ENCODE measurements around the gene LINGO3. TPM values are rescaled to one million over a fixed set of nuclear protein-coding genes. Genes with fewer than 3 reads are reported as not detected.

LINGO3 gene
- total and polyA plus RNA-seq, 5 donors from 2014 or later: 0.22 to 5.3 (median 3.5) TPM

DNA sequence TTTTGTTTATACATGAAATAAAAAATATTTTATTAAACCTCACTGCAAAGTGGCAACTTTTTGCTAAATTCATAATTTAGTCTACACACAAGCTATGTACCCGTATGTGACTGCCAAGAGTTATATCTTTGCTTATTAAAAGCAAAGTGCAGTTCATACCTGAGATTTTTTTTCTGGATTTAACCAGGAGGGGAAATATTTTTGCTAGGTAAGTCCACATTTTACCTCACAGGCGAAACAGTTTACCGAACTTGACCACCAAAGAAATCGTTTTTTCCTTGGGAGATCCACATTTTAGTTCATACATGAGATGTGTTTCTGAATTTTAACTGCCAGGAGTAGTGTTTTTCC is 39.5 kb downstream of the LINGO3 start:
- no peaks in the 10 kb centered on the region for H3K9me3 ChIP-seq (ENCODE audit: control insufficient read depth in 2 of 2, low read length in 2 of 2)
- Mint-ChIP-seq H3K9me3 (peaks cover 0 to 3% (median 0%) of the 10 kb centered on the region in 7 donors), H3K4me3 (peak overlapping the region; percentile 91 to 99 (median 96)), H3K36me3 (peaks cover 11% of the 10 kb centered on the region), H3K27ac (peak overlapping the region in 1 of 3 donors; percentile 87), H3K27me3 (peaks cover 4% of the 10 kb centered on the region), H3K4me1 (peaks cover 7 to 35% (median 9%) of the 10 kb centered on the region in 4 donors)
- DNase-seq (no peak), ATAC-seq (ENCODE audit: low read depth in 2 of 2) (no peak)
- peaks cover 30% of the 10 kb centered on the region for H3K4me1 ChIP-seq (ENCODE audit: control insufficient read depth, insufficient read depth, low read length, poor library complexity, severe bottlenecking)
- no peaks in the 10 kb centered on the region for H3K27me3 ChIP-seq (ENCODE audit: control insufficient read depth, insufficient read depth, low read length)
- H3K27ac ChIP-seq (ENCODE audit: insufficient read depth, low read length, poor library complexity, severe bottlenecking): peak overlapping the region; percentile 87
- H3K4me3 ChIP-seq (ENCODE audit: low read depth, low read length): peak overlapping the region; percentile 73
- no peaks in the 10 kb centered on the region for H3K36me3 ChIP-seq (ENCODE audit: control insufficient read depth, insufficient read depth, low read length)

DNA sequence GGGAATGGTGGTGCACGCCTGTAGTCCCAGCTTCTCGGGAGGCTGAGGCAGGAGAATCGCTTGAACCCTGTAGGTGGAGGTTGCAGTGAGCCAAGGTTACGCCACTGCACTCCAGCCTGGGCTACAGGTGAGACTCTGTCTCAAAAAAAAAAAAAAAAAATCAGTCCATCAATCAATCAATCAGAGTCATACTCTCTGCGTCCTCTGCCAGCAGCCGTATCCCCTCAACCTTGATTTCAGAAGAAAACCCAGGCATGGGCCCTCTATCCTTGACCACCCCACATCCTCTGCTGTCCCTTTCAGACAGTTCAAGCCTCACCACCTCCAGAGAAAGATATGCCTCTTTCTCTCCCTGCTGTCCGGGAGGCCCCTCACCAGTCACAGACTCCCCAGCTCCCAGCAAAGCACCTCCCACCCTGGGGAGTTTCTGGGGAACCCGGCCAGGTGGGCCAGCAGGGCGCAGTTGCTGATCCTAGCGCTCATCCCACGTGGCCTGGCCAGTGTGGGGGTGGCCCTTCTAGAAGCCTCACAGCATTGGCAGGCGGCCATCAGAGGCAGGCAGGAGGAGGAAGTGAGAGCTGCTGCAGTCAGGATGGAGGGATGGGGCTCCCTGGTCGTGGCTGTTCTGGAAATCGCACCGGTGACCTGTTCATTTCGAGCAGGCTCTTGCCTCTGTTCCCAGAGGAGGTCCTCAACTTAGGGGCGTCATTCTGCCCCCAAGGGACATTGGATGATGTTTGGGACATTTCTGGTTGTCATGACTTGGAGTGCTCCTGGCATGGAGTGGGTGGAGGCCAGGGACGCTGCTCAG is 41.6 kb downstream of the LINGO3 start:
- H3K27me3 ChIP-seq (ENCODE audit: control insufficient read depth, insufficient read depth, low read length): no peaks in the 10 kb centered on the region
- H3K9me3 Mint-ChIP-seq: no peaks in the 10 kb centered on the region
- peak overlapping the region in 1 of 3 donors; percentile 83 for H3K27ac Mint-ChIP-seq
- peaks cover 1% of the 10 kb centered on the region for H3K36me3 Mint-ChIP-seq
- no peaks in the 10 kb centered on the region for H3K36me3 ChIP-seq (ENCODE audit: control insufficient read depth, insufficient read depth, low read length)
- H3K27ac ChIP-seq (ENCODE audit: insufficient read depth, low read length, poor library complexity, severe bottlenecking): no peak overlapping the region
- ATAC-seq (ENCODE audit: low read depth in 2 of 2) (no peak), DNase-seq (no peak)
- peaks cover 14% of the 10 kb centered on the region for H3K4me1 ChIP-seq (ENCODE audit: control insufficient read depth, insufficient read depth, low read length, poor library complexity, severe bottlenecking)
- H3K27me3 Mint-ChIP-seq: peaks cover 4% of the 10 kb centered on the region
- peaks cover under 1 to 22% (median 5%) of the 10 kb centered on the region in 4 donors for H3K4me1 Mint-ChIP-seq
- no peak overlapping the region for H3K4me3 ChIP-seq (ENCODE audit: low read depth, low read length)
- peak overlapping the region in 1 of 4 donors; percentile 38 for H3K4me3 Mint-ChIP-seq
- H3K9me3 ChIP-seq (ENCODE audit: control insufficient read depth in 2 of 2, low read length in 2 of 2): no peaks in the 10 kb centered on the region

DNA sequence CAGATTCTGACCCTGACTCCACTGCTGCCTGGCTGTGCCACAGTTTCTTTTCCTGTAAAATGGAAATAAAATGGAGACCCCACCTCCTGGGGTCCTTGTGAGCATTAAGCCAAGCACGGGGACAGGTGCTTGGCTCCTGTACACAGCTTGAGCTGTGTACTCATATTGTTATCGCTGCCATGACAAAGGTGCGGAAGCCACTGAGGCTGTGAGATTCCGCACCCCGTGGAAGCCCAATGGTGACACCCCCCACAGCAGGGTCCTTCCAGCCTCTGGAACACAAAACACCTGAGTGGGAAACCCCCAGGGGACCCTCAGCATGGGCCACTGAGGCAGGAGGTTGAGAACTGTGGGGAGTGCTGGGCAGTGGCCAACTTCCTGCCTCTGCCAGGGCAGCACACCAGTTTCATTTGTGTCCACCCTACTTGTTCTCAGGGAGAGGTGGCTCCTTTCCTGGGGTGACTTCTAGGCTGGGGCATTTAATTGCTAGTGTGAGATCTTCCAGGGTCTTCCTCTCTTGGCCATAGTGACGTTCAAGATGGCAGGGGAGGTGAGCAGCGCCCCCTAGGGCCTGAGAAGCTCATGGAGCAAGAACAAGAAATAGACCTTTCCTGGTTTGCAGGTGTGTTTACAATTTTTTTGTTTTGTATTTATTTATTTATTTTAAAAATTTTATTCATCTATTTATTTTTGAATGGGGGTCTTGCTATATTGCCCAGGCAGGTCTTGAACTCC is 46.3 kb downstream of the LINGO3 start:
- peak in 2 of 3 donors; percentile 31 to 78 for DNase-seq
- H3K4me1 Mint-ChIP-seq: peaks cover 5 to 51% (median 20%) of the 10 kb centered on the region in 4 donors
- peak overlapping the region; percentile 69 to 99 (median 95) for H3K27ac Mint-ChIP-seq
- peak overlapping the region; percentile 67 to 91 (median 72) for H3K4me3 Mint-ChIP-seq
- peaks cover 5% of the 10 kb centered on the region for H3K27me3 Mint-ChIP-seq
- Histone ChIP-seq H3K9me3 (ENCODE audit: control insufficient read depth in 2 of 2, low read length in 2 of 2) (no peaks in the 10 kb centered on the region), H3K4me3 (ENCODE audit: low read depth, low read length) (no peak overlapping the region), H3K27ac (ENCODE audit: insufficient read depth, low read length, poor library complexity, severe bottlenecking) (peak overlapping the region; percentile 23), H3K36me3 (ENCODE audit: control insufficient read depth, insufficient read depth, low read length) (no peaks in the 10 kb centered on the region), H3K4me1 (ENCODE audit: control insufficient read depth, insufficient read depth, low read length, poor library complexity, severe bottlenecking) (peaks cover 48% of the 10 kb centered on the region), H3K27me3 (ENCODE audit: control insufficient read depth, insufficient read depth, low read length) (no peaks in the 10 kb centered on the region)
- H3K36me3 Mint-ChIP-seq: no peaks in the 10 kb centered on the region
- no peaks in the 10 kb centered on the region for H3K9me3 Mint-ChIP-seq
- ATAC-seq (ENCODE audit: low read depth in 2 of 2): no peak

DNA sequence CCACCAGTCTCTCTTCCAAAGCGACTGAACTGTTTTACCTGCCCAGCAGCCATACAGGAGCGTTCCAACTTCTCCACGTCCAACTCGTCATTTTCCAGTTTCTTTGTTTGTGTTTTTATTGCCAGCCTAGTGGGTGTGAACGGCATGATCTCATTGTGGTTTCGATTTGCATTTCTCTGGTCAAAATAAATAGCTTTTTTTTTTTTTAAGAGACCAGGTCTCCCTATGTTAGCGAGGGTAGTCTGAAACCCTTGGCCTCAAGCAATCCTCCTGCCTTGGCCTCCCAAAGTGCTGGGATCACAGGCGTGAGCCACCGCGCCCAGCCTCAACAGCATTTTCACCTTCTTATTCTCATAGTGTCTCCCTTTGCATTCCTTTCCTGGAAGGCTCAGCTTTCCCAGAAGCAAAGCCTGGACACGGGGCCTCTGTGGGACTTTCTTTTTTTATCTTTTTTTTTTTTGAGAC is 47.6 kb downstream of the LINGO3 start:
- DNase-seq: no peak
- peaks cover 5 to 50% (median 20%) of the 10 kb centered on the region in 4 donors for H3K4me1 Mint-ChIP-seq
- no peaks in the 10 kb centered on the region for H3K9me3 Mint-ChIP-seq
- Histone ChIP-seq H3K27ac (ENCODE audit: insufficient read depth, low read length, poor library complexity, severe bottlenecking) (peak overlapping the region; percentile 94), H3K27me3 (ENCODE audit: control insufficient read depth, insufficient read depth, low read length) (no peaks in the 10 kb centered on the region), H3K4me3 (ENCODE audit: low read depth, low read length) (peak overlapping the region; percentile 48), H3K36me3 (ENCODE audit: control insufficient read depth, insufficient read depth, low read length) (no peaks in the 10 kb centered on the region), H3K9me3 (ENCODE audit: control insufficient read depth in 2 of 2, low read length in 2 of 2) (no peaks in the 10 kb centered on the region), H3K4me1 (ENCODE audit: control insufficient read depth, insufficient read depth, low read length, poor library complexity, severe bottlenecking) (peaks cover 48% of the 10 kb centered on the region)
- H3K27ac Mint-ChIP-seq: peak overlapping the region; percentile 93 to 100 (median 99)
- peaks cover 5% of the 10 kb centered on the region for H3K27me3 Mint-ChIP-seq
- ATAC-seq (ENCODE audit: low read depth in 2 of 2): no peak
- peak overlapping the region; percentile 68 to 81 (median 76) for H3K4me3 Mint-ChIP-seq
- no peaks in the 10 kb centered on the region for H3K36me3 Mint-ChIP-seq

DNA sequence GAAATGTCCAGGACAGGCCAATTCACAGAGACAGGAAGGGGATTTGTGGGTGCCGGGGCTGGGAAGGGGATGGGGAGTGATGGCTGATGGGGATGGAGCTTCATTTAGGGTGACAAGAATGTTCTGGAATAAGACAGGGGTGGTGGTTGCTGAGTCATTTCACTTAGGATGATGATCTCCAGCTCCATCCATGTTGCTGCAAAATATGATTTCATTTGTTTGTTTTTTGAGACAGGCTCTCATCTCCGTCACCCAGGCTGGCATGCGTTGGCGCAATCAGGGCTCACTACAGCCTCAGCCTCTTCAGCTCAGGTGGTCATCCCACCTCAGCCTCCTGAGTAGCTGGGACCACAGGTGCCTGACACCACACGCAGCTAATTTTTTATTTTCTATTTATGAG is 48.6 kb downstream of the LINGO3 start:
- Histone ChIP-seq H3K4me3 (ENCODE audit: low read depth, low read length) (no peak overlapping the region), H3K4me1 (ENCODE audit: control insufficient read depth, insufficient read depth, low read length, poor library complexity, severe bottlenecking) (peaks cover 48% of the 10 kb centered on the region), H3K27ac (ENCODE audit: insufficient read depth, low read length, poor library complexity, severe bottlenecking) (peak overlapping the region; percentile 94), H3K36me3 (ENCODE audit: control insufficient read depth, insufficient read depth, low read length) (no peaks in the 10 kb centered on the region), H3K9me3 (ENCODE audit: control insufficient read depth in 2 of 2, low read length in 2 of 2) (no peaks in the 10 kb centered on the region), H3K27me3 (ENCODE audit: control insufficient read depth, insufficient read depth, low read length) (no peaks in the 10 kb centered on the region)
- Mint-ChIP-seq H3K9me3 (no peaks in the 10 kb centered on the region), H3K36me3 (no peaks in the 10 kb centered on the region), H3K27ac (peak overlapping the region; percentile 92 to 100 (median 99)), H3K4me1 (peaks cover 5 to 53% (median 20%) of the 10 kb centered on the region in 4 donors), H3K4me3 (peak overlapping the region in 3 of 4 donors; percentile 48 to 81 (median 79)), H3K27me3 (peaks cover 5% of the 10 kb centered on the region)
- DNase-seq (no peak), ATAC-seq (ENCODE audit: low read depth in 2 of 2) (no peak)

Other genes starting within 250 kb of the LINGO3 start
- gene MOB3A, start 211.8 kb downstream of the LINGO3 start, total RNA-seq: 131 TPM
- gene MOB3A, start 211.8 kb downstream of the LINGO3 start, polyA plus RNA-seq: 10 to 100 TPM; 73.6 to 91.1 (median 88.0) TPM
- 16.5 TPM for gene IZUMO4, start 211.2 kb downstream of the LINGO3 start, total RNA-seq
- under 1 TPM; 0.47 to 0.82 (median 0.70) TPM for gene IZUMO4, start 211.2 kb downstream of the LINGO3 start, polyA plus RNA-seq
- 78.0 TPM for gene AP3D1, start 156.6 kb downstream of the LINGO3 start, total RNA-seq
- 10 to 100 TPM; 12.0 to 13.6 (median 12.9) TPM for gene AP3D1, start 156.6 kb downstream of the LINGO3 start, polyA plus RNA-seq
- 39.3 TPM for gene DOT1L, start 144.2 kb downstream of the LINGO3 start, total RNA-seq
- gene DOT1L, start 144.2 kb downstream of the LINGO3 start, polyA plus RNA-seq: under 1 TPM; 0.17 to 0.47 (median 0.28) TPM
- 50.3 TPM for gene PLEKHJ1, start 71.8 kb downstream of the LINGO3 start, total RNA-seq
- gene PLEKHJ1, start 71.8 kb downstream of the LINGO3 start, polyA plus RNA-seq: 100 to 1,000 TPM in 3 of 4 donors, 10 to 100 TPM in 1; 97.7 to 121 (median 108) TPM
- gene SF3A2, start 71.3 kb downstream of the LINGO3 start, total RNA-seq: 146 TPM
- gene SF3A2, start 71.3 kb downstream of the LINGO3 start, polyA plus RNA-seq: 10 to 100 TPM; 13.5 to 26.0 (median 20.0) TPM
- gene AMH, start 58.8 kb downstream of the LINGO3 start, total RNA-seq: 3.5 TPM
- gene AMH, start 58.8 kb downstream of the LINGO3 start, polyA plus RNA-seq: not detected
- 0.99 TPM for gene JSRP1, start 51.7 kb downstream of the LINGO3 start, total RNA-seq
- gene JSRP1, start 51.7 kb downstream of the LINGO3 start, polyA plus RNA-seq: 1 to 10 TPM in 3 of 4 donors, under 1 TPM in 1; 0.89 to 2.4 (median 1.8) TPM
- gene PEAK3, start 26.0 kb downstream of the LINGO3 start, total RNA-seq: not detected
- gene PEAK3, start 26.0 kb downstream of the LINGO3 start, polyA plus RNA-seq: under 1 TPM; 0.10 to 0.32 (median 0.15) TPM
- 83.9 TPM for gene LSM7, start 20.4 kb upstream of the LINGO3 start, total RNA-seq
- 100 to 1,000 TPM; 146 to 187 (median 169) TPM for gene LSM7, start 20.4 kb upstream of the LINGO3 start, polyA plus RNA-seq
- 69.7 TPM for gene SPPL2B, start 20.5 kb upstream of the LINGO3 start, total RNA-seq
- gene SPPL2B, start 20.5 kb upstream of the LINGO3 start, polyA plus RNA-seq: 1 to 10 TPM; 4.3 to 7.4 (median 6.3) TPM
- 0.17 TPM for gene TMPRSS9, start 52.1 kb upstream of the LINGO3 start, total RNA-seq
- not detected for gene TMPRSS9, start 52.1 kb upstream of the LINGO3 start, polyA plus RNA-seq
- 24.6 TPM for gene TIMM13, start 119.4 kb upstream of the LINGO3 start, total RNA-seq
- 10 to 100 TPM; 49.7 to 62.5 (median 59.4) TPM for gene TIMM13, start 119.4 kb upstream of the LINGO3 start, polyA plus RNA-seq
- 16.0 TPM for gene LMNB2, start 148.8 kb upstream of the LINGO3 start, total RNA-seq
- 1 to 10 TPM; 3.8 to 7.5 (median 4.8) TPM for gene LMNB2, start 148.8 kb upstream of the LINGO3 start, polyA plus RNA-seq
- 191 TPM for gene GADD45B, start 168.0 kb upstream of the LINGO3 start, total RNA-seq
- gene GADD45B, start 168.0 kb upstream of the LINGO3 start, polyA plus RNA-seq: 10 to 100 TPM; 53.4 to 70.2 (median 63.3) TPM

Measured in CD4-positive, CD25-positive, alpha-beta regulatory T cell (primary cell).